Esophagus (tissue), 2 donors: ENCODE data around the gene MTUS2. TPM values are rescaled to one million over a fixed set of nuclear protein-coding genes. Genes with fewer than 3 reads are reported as not detected.
"Not testable (repeated sequence)": the region's sequence is repeated elsewhere in the genome, so short reads cannot be mapped to it uniquely, and the experiment has no call there.

Experiments
- H3K27ac ChIP-seq, 2 donors: one replicate each; pipeline ENCODE4 v1.5.1; 2013; ENCODE audit warnings: low read depth in 2 of 2, mild to moderate bottlenecking in 2 of 2, inconsistent platforms in 1 of 2, low read length in 1 of 2, moderate library complexity in 1 of 2
- H3K27me3 ChIP-seq, 2 donors: one replicate each; pipeline ENCODE4 v1.6.1; 2013; ENCODE audit warnings: low read length in 2 of 2, control low read depth in 1 of 2, mild to moderate bottlenecking in 1 of 2; ENCODE audit not compliant: insufficient read depth in 2 of 2, control insufficient read depth in 1 of 2
- H3K36me3 ChIP-seq, 2 donors: one replicate each; pipeline ENCODE4 v1.6.1; 2013; ENCODE audit warnings: low read length in 1 of 2; ENCODE audit not compliant: control insufficient read depth in 2 of 2, insufficient read depth in 2 of 2
- H3K4me1 ChIP-seq, 2 donors: one replicate each; pipeline ENCODE4 v1.6.1; 2013; ENCODE audit warnings: low read length in 1 of 2; ENCODE audit not compliant: control insufficient read depth in 2 of 2, insufficient read depth in 2 of 2
- H3K4me3 ChIP-seq, 2 donors: one replicate each; pipeline ENCODE4 v1.5.1; 2013; ENCODE audit warnings: low read length in 2 of 2, mild to moderate bottlenecking in 2 of 2, low read depth in 1 of 2, moderate library complexity in 1 of 2
- H3K9me3 ChIP-seq, 2 donors: one replicate each; pipeline ENCODE4 v1.6.1; 2013; ENCODE audit warnings: mild to moderate bottlenecking in 2 of 2, low read depth in 1 of 2, low read length in 1 of 2, moderate library complexity in 1 of 2; ENCODE audit not compliant: control insufficient read depth in 2 of 2, insufficient read depth in 1 of 2
- WGBS, 2 donors: extraction: QIAGEN DNeasy Blood & Tissue Kit; methylation state at CpG; one replicate each; pipeline ENCODE4 v1.1.7; 2013; 5-methylcytosine and 5-hydroxymethylcytosine counted together
- polyA plus RNA-seq, 2 donors: library from polyadenylated mRNA; stranded (reverse); fragments of 200-250 nt; gene quantifications; one replicate each; pipeline ENCODE4 v1.2.3, GENCODE V29; 2013
- donor health status: healthy with polysubstance abuse.
- donor health status: Bipolar disorder and iron deficiency.

MTUS2 gene
- polyA plus RNA-seq, 2 donors, result 0.20 to 0.33 TPM

- Histone ChIP-seq H3K27me3 (no peaks in the 10 kb centered on the region), H3K9me3 (no peaks in the 10 kb centered on the region), H3K4me1 (no peaks in the 10 kb centered on the region), H3K4me3 (no peak overlapping the region), H3K27ac (no peak overlapping the region), H3K36me3 (no peaks in the 10 kb centered on the region)
- WGBS, 2 donors, result 83 to 97% methylated on average over 4 of the region's 4 CpGs
Observed at GRCh38 chr13:29384871-29385270, 564.7 kb downstream of the MTUS2 start.

DNA sequence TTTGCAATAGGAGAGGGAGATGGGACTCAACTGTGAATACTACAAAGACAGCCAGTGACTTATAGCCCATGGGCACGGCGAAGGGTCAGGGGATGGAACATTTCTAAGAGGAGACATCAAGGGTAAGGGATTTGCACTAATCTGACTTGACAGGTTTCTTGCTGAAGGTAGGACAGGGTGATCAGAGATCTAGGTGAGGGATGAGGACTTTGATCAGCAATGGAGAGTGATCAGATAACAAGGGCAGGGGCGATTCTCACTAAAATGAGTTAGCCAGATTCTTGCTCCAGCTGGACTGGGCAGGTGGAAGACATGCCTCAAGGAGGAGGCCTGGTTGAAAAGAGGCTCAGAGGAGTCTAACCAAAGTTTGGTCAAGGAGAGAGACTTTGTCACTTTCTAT, 566.1 kb downstream of the MTUS2 start:
- Histone ChIP-seq H3K36me3 (no peaks in the 10 kb centered on the region), H3K9me3 (no peaks in the 10 kb centered on the region), H3K27ac (no peak overlapping the region), H3K27me3 (no peaks in the 10 kb centered on the region), H3K4me1 (no peaks in the 10 kb centered on the region), H3K4me3 (no peak overlapping the region)
- 61 to 90% methylated on average over 3 of the region's 3 CpGs for WGBS, 2 donors

- H3K27me3 ChIP-seq, H3K4me1 ChIP-seq, H3K4me3 ChIP-seq, H3K27ac ChIP-seq, H3K9me3 ChIP-seq, H3K36me3 ChIP-seq: not testable (repeated sequence)
- 94 to 95% methylated on average over 9 of the region's 9 CpGs for WGBS, 2 donors
Observed at GRCh38 chr13:29390598-29390997, 570.5 kb downstream of the MTUS2 start.

GRCh38 chr13:29396446-29396845, 576.3 kb downstream of the MTUS2 start:
- Histone ChIP-seq H3K4me3 (no peak overlapping the region), H3K27ac (no peak overlapping the region), H3K27me3 (peaks cover 0 to 7% of the 10 kb centered on the region in 2 donors), H3K9me3 (no peaks in the 10 kb centered on the region), H3K4me1 (no peaks in the 10 kb centered on the region), H3K36me3 (no peaks in the 10 kb centered on the region)
- 81 to 88% methylated on average over 2 of the region's 2 CpGs for WGBS, 2 donors

GRCh38 chr13:29397265-29397664, 577.1 kb downstream of the MTUS2 start:
- Histone ChIP-seq H3K9me3 (no peaks in the 10 kb centered on the region), H3K27me3 (peaks cover 0 to 7% of the 10 kb centered on the region in 2 donors), H3K36me3 (no peaks in the 10 kb centered on the region), H3K27ac (no peak overlapping the region), H3K4me1 (no peaks in the 10 kb centered on the region), H3K4me3 (no peak overlapping the region)
- WGBS, 2 donors, result 76 to 89% methylated on average over 3 of the region's 3 CpGs

DNA sequence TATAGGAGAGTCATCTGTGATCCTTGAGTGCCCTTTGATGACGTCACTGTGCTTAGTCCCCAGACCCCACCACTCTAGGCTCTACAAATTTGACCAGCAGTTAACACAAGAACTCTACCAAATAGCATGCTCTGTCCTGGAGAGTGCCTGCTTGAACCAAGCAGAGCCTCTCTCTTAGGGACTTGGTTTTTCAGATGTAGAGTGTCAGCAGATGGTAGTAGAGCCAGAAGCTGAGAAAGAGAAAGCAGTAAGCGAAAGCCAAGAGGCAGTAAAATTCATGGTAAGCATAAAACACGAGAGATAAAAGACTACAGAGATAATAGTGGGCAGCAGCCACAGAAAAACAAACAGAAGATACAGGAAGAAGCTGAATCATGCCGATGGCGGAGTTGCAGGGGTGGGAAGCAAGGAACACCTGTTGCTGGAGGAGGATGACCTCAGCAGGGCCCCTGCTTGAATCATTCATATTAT, 582.1 kb downstream of the MTUS2 start:
- H3K4me3 ChIP-seq, result no peak overlapping the region
- no peaks in the 10 kb centered on the region for H3K4me1 ChIP-seq
- H3K36me3 ChIP-seq, result no peaks in the 10 kb centered on the region
- no peak overlapping the region for H3K27ac ChIP-seq
- H3K9me3 ChIP-seq, result no peaks in the 10 kb centered on the region
- WGBS, 2 donors, result 30 to 34% methylated on average over 5 of the region's 5 CpGs
- H3K27me3 ChIP-seq, result no peaks in the 10 kb centered on the region

DNA sequence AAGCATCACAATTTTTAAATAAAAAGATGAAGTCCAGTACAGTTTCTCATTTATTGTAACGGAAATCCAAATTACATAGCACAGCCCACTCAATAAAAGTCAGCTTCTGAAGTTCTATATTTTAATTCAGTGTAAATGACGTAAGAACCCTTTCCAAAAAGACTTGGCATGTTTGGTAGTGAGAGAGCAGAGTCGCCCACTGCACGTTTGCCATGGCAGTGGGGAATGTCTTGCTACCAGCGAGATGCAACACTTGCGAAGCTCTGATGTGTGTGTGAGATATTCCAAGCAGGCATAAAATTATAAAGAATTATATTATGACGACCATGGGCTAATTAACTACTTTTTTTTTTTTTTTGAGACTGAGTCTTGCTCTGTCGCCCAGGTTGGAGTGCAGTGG, 585.3 kb downstream of the MTUS2 start:
- Histone ChIP-seq H3K4me3 (no peak overlapping the region), H3K9me3 (no peaks in the 10 kb centered on the region), H3K36me3 (no peaks in the 10 kb centered on the region), H3K27ac (no peak overlapping the region), H3K27me3 (no peaks in the 10 kb centered on the region), H3K4me1 (no peaks in the 10 kb centered on the region)
- WGBS, 2 donors, result 82 to 83% methylated on average over 8 of the region's 8 CpGs

DNA sequence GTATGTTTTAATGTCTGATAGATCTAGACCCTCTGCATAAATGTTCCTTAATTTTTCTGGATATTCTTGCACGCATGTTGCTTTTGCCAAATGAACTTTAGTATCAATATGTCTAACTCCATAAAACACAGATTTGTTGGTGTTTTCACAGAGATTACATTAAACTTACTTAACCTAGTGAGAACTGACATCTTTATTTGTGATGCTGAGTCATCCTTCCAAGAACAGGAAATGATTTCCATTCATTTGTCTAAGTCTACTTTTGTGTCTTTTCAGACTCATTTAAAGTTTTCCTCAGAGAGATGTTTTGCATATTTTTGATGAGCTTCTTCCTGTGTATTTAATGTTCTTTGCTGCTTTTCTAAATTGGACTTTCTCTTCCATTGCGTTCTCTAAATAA, 591.3 kb downstream of the MTUS2 start:
- 80 to 83% methylated on average over 2 of the region's 2 CpGs for WGBS, 2 donors

DNA sequence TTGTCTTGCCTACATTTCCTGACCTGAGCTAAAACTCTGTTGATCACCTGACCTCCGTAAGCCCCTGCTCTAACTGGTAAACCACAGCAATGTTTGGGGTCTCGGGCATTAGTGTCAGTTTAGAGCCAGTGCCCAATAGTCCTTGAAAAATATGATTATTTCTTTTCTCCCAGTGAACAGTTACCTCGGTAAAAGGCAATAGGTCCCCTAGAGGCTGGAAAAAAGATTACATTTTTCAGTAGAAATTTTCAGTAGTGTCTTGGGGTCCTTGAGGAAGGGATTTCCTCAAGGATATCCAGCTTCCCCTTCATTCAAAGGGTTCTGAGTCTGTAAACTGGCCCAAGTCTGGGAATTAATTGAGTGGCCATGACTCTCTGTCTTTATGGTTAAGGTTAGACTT, 597.9 kb downstream of the MTUS2 start:
- Histone ChIP-seq H3K4me1 (no peaks in the 10 kb centered on the region), H3K27ac (no peak overlapping the region), H3K9me3 (no peaks in the 10 kb centered on the region), H3K4me3 (no peak overlapping the region), H3K27me3 (no peaks in the 10 kb centered on the region), H3K36me3 (no peaks in the 10 kb centered on the region)
- WGBS, 2 donors, result 71 to 75% methylated on average over 3 of the region's 3 CpGs

More for the DNA sequence above, 591.3 kb downstream of the MTUS2 start:
- Histone ChIP-seq H3K9me3 (no peaks in the 10 kb centered on the region), H3K27me3 (no peaks in the 10 kb centered on the region), H3K36me3 (no peaks in the 10 kb centered on the region), H3K4me3 (no peak overlapping the region), H3K4me1 (no peaks in the 10 kb centered on the region), H3K27ac (no peak overlapping the region)

DNA sequence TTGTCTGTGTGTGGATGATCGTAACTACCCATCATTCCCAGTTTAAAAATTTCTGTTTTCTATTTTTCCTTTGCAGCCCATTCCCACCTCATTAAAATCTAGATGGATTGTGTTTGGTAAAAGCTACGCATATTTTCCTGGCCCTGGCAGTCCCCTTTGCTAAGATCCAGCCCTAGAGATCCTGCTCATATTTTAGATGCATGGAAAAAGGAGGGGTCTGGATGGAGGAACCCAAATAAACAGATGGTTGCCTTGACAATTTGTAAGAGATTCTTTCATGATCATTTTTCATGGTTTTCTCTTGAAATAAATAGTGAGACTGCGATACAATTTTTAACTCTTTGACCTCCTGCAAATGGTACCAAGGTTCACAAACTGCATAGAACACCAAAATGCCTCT, 601.0 kb downstream of the MTUS2 start:
- no peaks in the 10 kb centered on the region for H3K4me1 ChIP-seq
- H3K27me3 ChIP-seq, result peaks cover 0 to 2% of the 10 kb centered on the region in 2 donors
- H3K36me3 ChIP-seq, result no peaks in the 10 kb centered on the region
- no peak overlapping the region for H3K4me3 ChIP-seq
- 72 to 81% methylated on average over 3 of the region's 3 CpGs for WGBS, 2 donors
- H3K9me3 ChIP-seq, result no peaks in the 10 kb centered on the region
- H3K27ac ChIP-seq, result no peak overlapping the region
